DOHH2 (cell line): ENCODE results near the gene BATF.

Source experiments
- H3F3A ChIP-seq: fragments of 200-600 bp; sonication (generic), shearing (Covaris generic); 2 replicates; pipeline ENCODE4 v1.6.0; 2016; ENCODE audit warnings: antibody characterized with exemption, mild to moderate bottlenecking; ENCODE audit not compliant: control insufficient read depth, insufficient read depth
- H3K27ac ChIP-seq: fragments of 200-600 bp; sonication (generic); 2 replicates; pipeline ENCODE4 v1.5.1; 2014; ENCODE audit warnings: low read depth, mild to moderate bottlenecking, low read length, moderate library complexity
- H3K27me3 ChIP-seq: fragments of 200-600 bp; sonication (generic); 2 replicates; pipeline ENCODE4 v1.6.1; 2014; ENCODE audit warnings: mild to moderate bottlenecking, low read length, mixed read lengths; ENCODE audit not compliant: control insufficient read depth
- H3K36me3 ChIP-seq: fragments of 200-600 bp; sonication (generic); 2 replicates; pipeline ENCODE4 v1.6.1; 2014; ENCODE audit warnings: mild to moderate bottlenecking, low read length, moderate library complexity, mixed read lengths; ENCODE audit not compliant: control insufficient read depth
- H3K4me1 ChIP-seq: fragments of 200-600 bp; sonication (generic); 2 replicates; pipeline ENCODE4 v1.6.1; 2014; ENCODE audit warnings: mild to moderate bottlenecking, low read length, mixed read lengths; ENCODE audit not compliant: control insufficient read depth
- H3K4me2 ChIP-seq: fragments of 200-600 bp; sonication (generic); 2 replicates; pipeline ENCODE4 v1.6.0; 2014; ENCODE audit warnings: mild to moderate bottlenecking, low read length, moderate library complexity
- H3K4me3 ChIP-seq: fragments of 200-600 bp; sonication (generic); 2 replicates; pipeline ENCODE4 v1.5.1; 2014; ENCODE audit warnings: mild to moderate bottlenecking, low read length, mixed read lengths
- H3K79me2 ChIP-seq: fragments of 200-600 bp; sonication (generic); 2 replicates; pipeline ENCODE4 v1.6.1; 2014; ENCODE audit warnings: mild to moderate bottlenecking, low read length, mixed read lengths; ENCODE audit not compliant: control insufficient read depth
- H3K9me2 ChIP-seq: fragments of 200-600 bp; sonication (generic); replicated peaks from 2 replicates; pipeline ENCODE4 v1.6.1; 2014; ENCODE audit warnings: mild to moderate bottlenecking, low read length, mixed read lengths; ENCODE audit not compliant: control insufficient read depth
- H3K9me3 ChIP-seq: fragments of 200-600 bp; sonication (generic); 2 replicates; pipeline ENCODE4 v1.6.1; 2014; ENCODE audit warnings: antibody characterized with exemption, low read length, mixed read lengths; ENCODE audit not compliant: control insufficient read depth, insufficient read depth
- H4K20me1 ChIP-seq: fragments of 200-600 bp; sonication (generic); 2 replicates; pipeline ENCODE4 v1.6.0; 2014; ENCODE audit warnings: low read depth, mild to moderate bottlenecking, antibody characterized with exemption, low read length, moderate library complexity; ENCODE audit not compliant: control insufficient read depth, insufficient read depth
- CTCF ChIP-seq: fragments of 200-600 bp; sonication (generic); IDR thresholded peaks from one replicate; pipeline ENCODE4 v1.5.1; 2014; ENCODE audit warnings: antibody characterized with exemption, mild to moderate bottlenecking, low read depth, low read length; ENCODE audit not compliant: poor library complexity, severe bottlenecking
- EZH2phosphoT487 ChIP-seq: fragments of 200-600 bp; sonication (generic); IDR thresholded peaks from 2 replicates; pipeline ENCODE4 v1.6.1; 2017; ENCODE audit warnings: borderline replicate concordance, mild to moderate bottlenecking, antibody characterized with exemption, low read length, moderate library complexity, mixed read lengths

The BATF gene

GRCh38 chr14:75595226-75595625 lies 73.0 kb downstream of the BATF start:
- H3K4me2 ChIP-seq: no peak overlapping the region
- H3K4me1 ChIP-seq: 0 out of 2 replicates have a peak, but pooled peaks cover 3% of the 10 kb centered on the region
- H4K20me1 ChIP-seq: no peaks in the 10 kb centered on the region
- H3K27me3 ChIP-seq: no peaks in the 10 kb centered on the region
- no peaks in the 10 kb centered on the region for H3K79me2 ChIP-seq
- H3K36me3 ChIP-seq: no peaks in the 10 kb centered on the region
- H3K9me3 ChIP-seq: peaks cover 11% of the 10 kb centered on the region; the same call in 1 of the 2 replicates
- H3F3A ChIP-seq: no peaks in the 10 kb centered on the region
- H3K27ac ChIP-seq: no peak overlapping the region
- no peaks in the 10 kb centered on the region for H3K9me2 ChIP-seq
- TF ChIP-seq EZH2phosphoT487 (no peak), CTCF (no peak)
- no peak overlapping the region for H3K4me3 ChIP-seq
